Karpas-422 (cell line): ENCODE results near the gene NBPF10. TPM values are rescaled to one million over a fixed set of nuclear protein-coding genes. Genes with fewer than 3 reads are reported as not detected.
"Not testable (repeated sequence)": the region's sequence is repeated elsewhere in the genome, so short reads cannot be mapped to it uniquely, and the experiment has no call there.

Experiments used
- DNase-seq: peaks from one replicate; pipeline ENCODE4 v3.0.0-alpha.2; 2015
- H2AFZ ChIP-seq: fragments of 200-600 bp; sonication (generic); 2 replicates; pipeline ENCODE4 v1.6.1; 2014; ENCODE audit warnings: antibody characterized with exemption, low read length, mixed read lengths
- H3K27ac ChIP-seq: fragments of 200-600 bp; sonication (generic); 2 replicates; pipeline ENCODE4 v1.5.1; 2014; ENCODE audit warnings: mild to moderate bottlenecking, low read length, moderate library complexity
- H3K27me3 ChIP-seq: fragments of 200-600 bp; sonication (generic); 2 replicates; pipeline ENCODE4 v1.6.1; 2014; ENCODE audit warnings: low read length, mixed read lengths
- H3K36me3 ChIP-seq: fragments of 200-600 bp; sonication (generic); 2 replicates; pipeline ENCODE4 v1.6.1; 2014; ENCODE audit warnings: low read length, mixed read lengths; ENCODE audit not compliant: insufficient read depth
- H3K4me1 ChIP-seq: fragments of 200-600 bp; sonication (generic); 2 replicates; pipeline ENCODE4 v1.6.1; 2014; ENCODE audit warnings: mild to moderate bottlenecking, low read length, mixed read lengths
- H3K4me2 ChIP-seq: fragments of 200-600 bp; sonication (generic); 2 replicates; pipeline ENCODE4 v1.6.1; 2014; ENCODE audit warnings: low read length, low read depth, mild to moderate bottlenecking; ENCODE audit not compliant: poor library complexity, severe bottlenecking
- H3K4me3 ChIP-seq: fragments of 200-600 bp; sonication (generic); 2 replicates; pipeline ENCODE4 v1.5.1; 2014; ENCODE audit warnings: mild to moderate bottlenecking, antibody characterized with exemption, low read length, mixed read lengths
- H3K79me2 ChIP-seq: fragments of 200-600 bp; sonication (generic); 2 replicates; pipeline ENCODE4 v1.6.1; 2014; ENCODE audit warnings: mild to moderate bottlenecking, low read length, mixed read lengths
- H3K9ac ChIP-seq: fragments of 200-600 bp; sonication (generic); 2 replicates; pipeline ENCODE4 v1.6.0; 2014; ENCODE audit warnings: low read length
- H3K9me2 ChIP-seq: fragments of 200-600 bp; sonication (generic), shearing (Covaris generic); replicated peaks from 2 replicates; pipeline ENCODE4 v1.6.0; 2014; ENCODE audit warnings: mild to moderate bottlenecking, low read length, moderate library complexity; ENCODE audit not compliant: insufficient read depth
- H3K9me3 ChIP-seq: fragments of 300-700, 200-600 bp; sonication (generic); 2 replicates; pipeline ENCODE4 v1.6.1; 2014; ENCODE audit warnings: low read length, mixed read lengths
- H4K20me1 ChIP-seq: fragments of 200-600 bp; sonication (generic); 2 replicates; pipeline ENCODE4 v1.6.1; 2014; ENCODE audit warnings: mild to moderate bottlenecking, antibody characterized with exemption, low read length, low read depth; ENCODE audit not compliant: insufficient read depth
- total RNA-seq: library from RNA; depleted of rRNA; stranded (reverse); fragments of >200 nt; shearing (Covaris generic); gene quantifications from 2 replicates; pipeline ENCODE4 v1.2.3, GENCODE V29; 2014; ENCODE audit warnings: low replicate concordance; rRNA removed

The NBPF10 gene, protein sequence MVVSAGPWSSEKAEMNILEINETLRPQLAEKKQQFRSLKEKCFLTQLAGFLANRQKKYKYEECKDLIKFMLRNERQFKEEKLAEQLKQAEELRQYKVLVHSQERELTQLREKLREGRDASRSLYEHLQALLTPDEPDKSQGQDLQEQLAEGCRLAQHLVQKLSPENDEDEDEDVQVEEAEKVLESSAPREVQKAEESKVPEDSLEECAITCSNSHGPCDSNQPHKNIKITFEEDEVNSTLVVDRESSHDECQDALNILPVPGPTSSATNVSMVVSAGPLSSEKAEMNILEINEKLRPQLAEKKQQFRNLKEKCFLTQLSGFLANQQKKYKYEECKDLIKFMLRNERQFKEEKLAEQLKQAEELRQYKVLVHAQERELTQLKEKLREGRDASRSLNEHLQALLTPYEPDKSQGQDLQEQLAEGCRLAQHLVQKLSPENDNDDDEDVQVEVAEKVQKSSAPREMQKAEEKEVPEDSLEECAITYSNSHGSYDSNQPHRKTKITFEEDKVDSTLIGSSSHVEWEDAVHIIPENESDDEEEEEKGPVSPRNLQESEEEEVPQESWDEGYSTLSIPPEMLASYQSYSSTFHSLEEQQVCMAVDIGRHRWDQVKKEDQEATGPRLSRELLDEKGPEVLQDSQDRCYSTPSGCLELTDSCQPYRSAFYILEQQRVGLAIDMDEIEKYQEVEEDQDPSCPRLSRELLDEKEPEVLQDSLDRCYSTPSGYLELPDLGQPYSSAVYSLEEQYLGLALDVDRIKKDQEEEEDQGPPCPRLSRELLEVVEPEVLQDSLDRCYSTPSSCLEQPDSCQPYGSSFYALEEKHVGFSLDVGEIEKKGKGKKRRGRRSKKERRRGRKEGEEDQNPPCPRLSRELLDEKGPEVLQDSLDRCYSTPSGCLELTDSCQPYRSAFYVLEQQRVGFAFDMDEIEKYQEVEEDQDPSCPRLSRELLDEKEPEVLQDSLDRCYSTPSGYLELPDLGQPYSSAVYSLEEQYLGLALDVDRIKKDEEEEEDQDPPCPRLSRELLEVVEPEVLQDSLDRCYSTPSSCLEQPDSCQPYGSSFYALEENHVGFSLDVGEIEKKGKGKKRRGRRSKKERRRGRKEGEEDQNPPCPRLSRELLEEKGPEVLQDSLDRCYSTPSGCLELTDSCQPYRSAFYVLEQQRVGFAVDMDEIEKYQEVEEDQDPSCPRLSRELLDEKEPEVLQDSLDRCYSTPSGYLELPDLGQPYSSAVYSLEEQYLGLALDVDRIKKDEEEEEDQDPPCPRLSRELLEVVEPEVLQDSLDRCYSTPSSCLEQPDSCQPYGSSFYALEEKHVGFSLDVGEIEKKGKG (N-terminal part only)
- total RNA-seq, result under 0.01 and 0.15 TPM in 2 replicates

- not testable (repeated sequence) for H3K4me3 ChIP-seq, H3K9me2 ChIP-seq, H3K27me3 ChIP-seq, H2AFZ ChIP-seq, H3K9me3 ChIP-seq, H3K36me3 ChIP-seq, H3K4me1 ChIP-seq, H3K4me2 ChIP-seq, H3K27ac ChIP-seq, H3K79me2 ChIP-seq, H4K20me1 ChIP-seq, DNase-seq, H3K9ac ChIP-seq
Measured at GRCh38 chr1:146144465-146144864, at the start of gene NBPF10. Gene NBPF10 (minus strand): TSS chr1:146144804. CDS start chr1:146144769, 35 bp downstream.

DNA sequence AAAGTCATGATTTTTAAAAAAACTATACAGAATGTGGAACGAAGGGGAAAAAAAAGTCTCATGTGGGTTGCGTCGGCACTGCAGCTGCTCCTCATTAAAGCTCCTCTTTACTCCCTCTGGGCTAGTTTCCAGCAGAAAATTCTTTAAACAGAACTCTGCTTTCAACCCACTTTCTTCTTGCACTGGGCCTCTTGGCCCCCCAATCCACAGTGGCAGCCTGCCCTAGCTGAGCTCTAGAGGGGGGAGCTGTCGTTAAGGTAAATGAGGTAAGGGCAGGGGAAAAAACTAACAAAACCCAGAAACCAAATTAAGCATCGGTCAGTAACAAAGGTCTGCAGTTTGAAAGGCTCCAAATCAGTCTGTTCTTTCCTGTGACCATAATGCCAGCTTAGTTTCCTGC, 29.9 kb upstream of the NBPF10 start:
- not testable (repeated sequence) for H2AFZ ChIP-seq, H3K9ac ChIP-seq, H3K4me3 ChIP-seq, DNase-seq, H3K9me3 ChIP-seq, H3K27me3 ChIP-seq, H4K20me1 ChIP-seq, H3K9me2 ChIP-seq, H3K4me2 ChIP-seq, H3K4me1 ChIP-seq, H3K79me2 ChIP-seq, H3K36me3 ChIP-seq, H3K27ac ChIP-seq

DNA sequence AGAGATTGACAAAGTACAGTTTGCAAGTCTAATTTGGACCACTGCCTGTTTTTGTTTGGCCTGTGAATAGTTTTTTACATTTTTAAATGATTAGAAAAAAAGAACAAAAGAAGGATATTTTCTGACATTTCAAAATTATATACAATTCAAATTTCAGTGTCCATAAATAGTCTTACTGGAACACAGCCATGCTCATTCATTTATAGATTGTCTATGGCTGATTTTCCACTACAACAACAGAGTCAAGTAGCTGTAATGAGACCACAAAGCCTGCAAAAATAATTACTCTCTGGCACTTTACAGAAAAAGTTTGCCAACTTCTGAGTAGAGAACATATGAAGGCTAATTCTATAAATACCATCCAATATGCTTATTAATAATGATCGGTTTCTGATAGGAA, 23.1 kb upstream of the NBPF10 start:
- H3K36me3 ChIP-seq, H3K79me2 ChIP-seq, H3K9me3 ChIP-seq, H3K27me3 ChIP-seq, H3K4me2 ChIP-seq, H3K27ac ChIP-seq, DNase-seq, H3K9ac ChIP-seq, H3K4me3 ChIP-seq, H3K4me1 ChIP-seq, H2AFZ ChIP-seq, H3K9me2 ChIP-seq, H4K20me1 ChIP-seq: not testable (repeated sequence)

DNA sequence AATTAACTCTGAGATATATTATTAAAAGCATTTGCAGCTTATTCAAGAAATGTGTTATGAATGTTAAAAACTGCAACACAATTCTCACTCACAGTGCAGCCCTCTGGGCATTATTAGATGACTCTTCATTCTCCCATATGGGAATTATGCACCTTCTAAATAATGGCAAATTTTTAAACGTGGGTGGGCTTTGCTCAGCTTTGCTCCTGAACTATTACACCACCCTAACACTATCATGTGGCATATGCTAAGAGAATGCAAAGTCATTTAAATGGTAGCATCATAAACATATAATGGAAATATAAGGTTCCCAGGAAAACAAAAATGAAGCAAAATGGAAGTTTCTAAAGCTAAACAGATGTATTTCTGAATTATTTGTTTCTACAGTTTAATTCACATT, 22.7 kb upstream of the NBPF10 start:
- H3K9ac ChIP-seq, H3K4me3 ChIP-seq, H3K9me3 ChIP-seq, H3K9me2 ChIP-seq, H3K27me3 ChIP-seq, H3K36me3 ChIP-seq, H4K20me1 ChIP-seq, DNase-seq, H2AFZ ChIP-seq, H3K27ac ChIP-seq, H3K4me1 ChIP-seq, H3K79me2 ChIP-seq, H3K4me2 ChIP-seq: not testable (repeated sequence)

Other genes starting within 250 kb of the NBPF10 start
- gene ITGA10, start 234.8 kb downstream of the NBPF10 start, total RNA-seq, result 1.4 and 1.5 TPM in 2 replicates
- gene PEX11B, start 226.1 kb downstream of the NBPF10 start, total RNA-seq, result 35.7 and 51.7 TPM in 2 replicates
- 130 and 214 TPM in 2 replicates for gene RBM8A, start 217.3 kb downstream of the NBPF10 start, total RNA-seq
- 35.8 and 49.4 TPM in 2 replicates for gene LIX1L, start 186.8 kb downstream of the NBPF10 start, total RNA-seq
- gene ANKRD34A, start 180.2 kb downstream of the NBPF10 start, total RNA-seq, result 9.0 and 21.5 TPM in 2 replicates
- gene POLR3GL, start 180.1 kb downstream of the NBPF10 start, total RNA-seq, result 34.7 and 42.3 TPM in 2 replicates
- gene TXNIP, start 148.2 kb downstream of the NBPF10 start, total RNA-seq, result 130 and 269 TPM in 2 replicates
- not detected in 2 replicates for gene HJV, start 123.1 kb downstream of the NBPF10 start, total RNA-seq
- 1.9 and 8.2 TPM in 2 replicates for gene NOTCH2NLA, start 84.2 kb upstream of the NBPF10 start, total RNA-seq